GM20000 (cell line): ENCODE results near the gene PGS1.
"Not testable (repeated sequence)": the region's sequence is repeated elsewhere in the genome, so short reads cannot be mapped to it uniquely, and the experiment has no call there.

Experiments used
- DNase-seq: peaks from one replicate; pipeline ENCODE4 v3.0.0; 2012; ENCODE audit warnings: low spot score
- TF ChIP-seq, protein P1 (sequence below): IDR thresholded peaks from 2 replicates; pipeline ENCODE4 v1.5.1; 2012; ENCODE audit warnings: mild to moderate bottlenecking, control low read depth; ENCODE audit errors: extremely low read depth, missing control alignments

PGS1 gene, protein sequence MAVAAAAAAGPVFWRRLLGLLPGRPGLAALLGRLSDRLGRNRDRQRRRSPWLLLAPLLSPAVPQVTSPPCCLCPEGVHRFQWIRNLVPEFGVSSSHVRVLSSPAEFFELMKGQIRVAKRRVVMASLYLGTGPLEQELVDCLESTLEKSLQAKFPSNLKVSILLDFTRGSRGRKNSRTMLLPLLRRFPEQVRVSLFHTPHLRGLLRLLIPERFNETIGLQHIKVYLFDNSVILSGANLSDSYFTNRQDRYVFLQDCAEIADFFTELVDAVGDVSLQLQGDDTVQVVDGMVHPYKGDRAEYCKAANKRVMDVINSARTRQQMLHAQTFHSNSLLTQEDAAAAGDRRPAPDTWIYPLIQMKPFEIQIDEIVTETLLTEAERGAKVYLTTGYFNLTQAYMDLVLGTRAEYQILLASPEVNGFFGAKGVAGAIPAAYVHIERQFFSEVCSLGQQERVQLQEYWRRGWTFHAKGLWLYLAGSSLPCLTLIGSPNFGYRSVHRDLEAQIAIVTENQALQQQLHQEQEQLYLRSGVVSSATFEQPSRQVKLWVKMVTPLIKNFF

DNA sequence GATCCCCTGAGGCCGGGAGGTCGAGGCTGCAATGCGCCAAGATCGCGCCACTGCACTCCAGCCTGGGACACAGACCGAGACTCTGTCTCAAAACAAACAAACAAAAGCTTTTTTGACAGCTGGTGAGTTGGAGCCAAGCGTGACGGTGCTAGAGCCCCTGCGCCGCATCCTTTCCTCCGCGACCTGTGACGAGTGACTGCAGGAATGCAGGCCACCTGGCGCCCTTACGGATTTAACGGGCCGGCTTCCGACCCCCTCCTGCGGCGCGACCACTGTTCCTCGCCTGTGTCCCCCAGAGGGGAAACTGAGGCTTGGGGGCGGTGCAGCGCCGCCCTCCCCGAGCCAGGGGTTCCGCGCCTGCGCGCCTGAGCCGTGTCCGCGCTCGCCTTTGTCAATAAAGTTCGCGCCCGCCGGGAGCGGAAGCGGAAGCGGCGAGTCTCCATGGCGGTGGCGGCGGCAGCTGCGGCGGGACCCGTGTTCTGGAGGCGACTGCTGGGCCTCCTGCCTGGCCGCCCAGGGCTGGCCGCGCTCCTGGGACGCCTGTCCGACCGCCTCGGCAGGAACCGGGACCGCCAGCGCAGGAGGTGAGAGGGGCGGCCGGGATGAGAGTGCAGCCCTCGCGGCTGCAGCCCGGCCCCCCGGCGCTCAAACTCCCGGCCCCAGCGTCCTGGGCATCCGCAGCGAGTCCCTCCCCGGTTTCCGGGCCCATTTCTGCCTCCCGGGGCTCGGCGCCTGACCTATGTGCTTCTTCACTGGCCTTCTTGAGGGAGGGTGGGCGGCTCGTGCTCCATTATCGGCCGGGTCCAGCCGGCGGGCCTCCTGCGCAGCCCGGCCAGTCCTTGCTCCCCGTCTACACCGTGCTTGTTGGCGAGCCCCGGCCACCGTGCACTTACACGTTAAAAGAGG is at the start of gene PGS1:
Gene PGS1, plus strand, starts transcription at position 425 of the 906 bp plus-strand sequence. Its CDS starts 17 bp downstream, at position 442.
- DNase-seq: peak; percentile 88

DNA sequence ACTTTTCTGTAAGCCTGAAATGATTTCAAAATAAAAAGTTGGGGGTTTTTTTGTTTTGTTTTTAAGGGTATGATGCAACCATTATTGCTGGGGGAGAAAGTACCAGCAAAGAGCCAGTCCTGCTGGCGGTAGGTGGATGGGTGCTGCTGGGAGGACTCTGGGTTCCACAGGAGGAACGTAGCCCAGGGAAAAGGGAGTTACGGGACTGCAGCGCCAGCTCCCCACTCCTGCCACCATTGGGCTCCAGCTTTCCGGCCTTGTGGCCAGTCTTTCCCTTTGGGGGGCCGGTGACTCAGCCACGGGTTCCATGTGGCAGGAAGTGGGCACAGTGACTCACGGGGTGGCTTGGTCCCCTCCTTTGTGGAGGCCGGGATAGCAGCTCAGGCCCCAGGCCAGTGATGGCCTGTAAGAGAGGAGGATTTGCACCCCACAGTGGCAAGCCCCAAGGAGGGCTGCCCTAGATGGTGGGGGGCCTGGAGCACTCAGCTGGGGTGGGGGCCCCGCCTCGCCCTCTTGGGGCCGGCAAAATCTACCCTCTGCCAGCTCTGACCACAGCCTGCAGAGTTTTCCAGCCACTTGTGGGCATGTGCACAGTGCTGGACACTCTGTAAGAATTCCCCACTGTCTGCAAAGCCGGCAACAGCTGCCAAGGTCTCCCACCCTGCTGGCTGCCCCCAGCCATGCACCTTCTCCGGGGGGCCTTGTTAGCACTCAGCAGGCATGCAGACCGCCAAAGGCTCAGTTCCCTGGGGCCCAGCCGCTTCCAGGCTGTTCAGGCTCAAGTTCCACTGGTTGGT is 49.0 kb upstream of the PGS1 start:
- TF ChIP-seq, protein P1, sequence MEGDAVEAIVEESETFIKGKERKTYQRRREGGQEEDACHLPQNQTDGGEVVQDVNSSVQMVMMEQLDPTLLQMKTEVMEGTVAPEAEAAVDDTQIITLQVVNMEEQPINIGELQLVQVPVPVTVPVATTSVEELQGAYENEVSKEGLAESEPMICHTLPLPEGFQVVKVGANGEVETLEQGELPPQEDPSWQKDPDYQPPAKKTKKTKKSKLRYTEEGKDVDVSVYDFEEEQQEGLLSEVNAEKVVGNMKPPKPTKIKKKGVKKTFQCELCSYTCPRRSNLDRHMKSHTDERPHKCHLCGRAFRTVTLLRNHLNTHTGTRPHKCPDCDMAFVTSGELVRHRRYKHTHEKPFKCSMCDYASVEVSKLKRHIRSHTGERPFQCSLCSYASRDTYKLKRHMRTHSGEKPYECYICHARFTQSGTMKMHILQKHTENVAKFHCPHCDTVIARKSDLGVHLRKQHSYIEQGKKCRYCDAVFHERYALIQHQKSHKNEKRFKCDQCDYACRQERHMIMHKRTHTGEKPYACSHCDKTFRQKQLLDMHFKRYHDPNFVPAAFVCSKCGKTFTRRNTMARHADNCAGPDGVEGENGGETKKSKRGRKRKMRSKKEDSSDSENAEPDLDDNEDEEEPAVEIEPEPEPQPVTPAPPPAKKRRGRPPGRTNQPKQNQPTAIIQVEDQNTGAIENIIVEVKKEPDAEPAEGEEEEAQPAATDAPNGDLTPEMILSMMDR: no peak
- no peak for DNase-seq

More for the DNA sequence above, at the start of gene PGS1:
- TF ChIP-seq, protein P1: no peak

DNA sequence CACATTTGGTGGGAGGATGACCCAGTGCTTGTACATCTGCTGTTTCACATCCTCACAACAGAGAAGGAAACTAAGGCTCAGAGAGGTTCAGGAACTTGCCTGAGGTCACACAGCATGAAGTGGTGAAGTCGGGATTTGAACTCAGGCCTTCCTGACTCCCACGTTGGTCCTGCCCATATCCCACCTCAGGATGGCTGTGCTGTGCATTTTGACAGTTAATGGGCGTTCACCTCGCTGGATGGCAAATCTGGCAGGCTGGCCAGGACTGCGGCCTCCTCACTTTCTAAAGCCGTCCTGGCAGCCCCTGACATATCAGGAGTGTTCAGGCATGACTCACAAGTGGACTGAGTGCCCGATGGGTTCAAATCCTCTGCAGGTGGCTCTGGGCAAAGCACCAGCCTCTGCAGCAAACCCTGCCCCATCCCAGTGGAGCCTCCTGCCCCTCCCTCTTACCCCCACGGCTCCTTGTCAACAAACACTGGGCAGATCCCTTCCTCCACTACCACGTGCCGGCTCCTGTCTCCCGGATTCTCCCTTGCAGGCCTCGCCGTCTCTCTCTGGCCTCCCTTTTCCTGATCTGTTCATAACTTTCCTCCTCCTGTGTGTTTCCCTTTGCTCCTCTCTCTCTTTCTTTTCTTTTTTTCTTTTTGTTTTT is 47.8 kb upstream of the PGS1 start:
- TF ChIP-seq, protein P1: no peak
- DNase-seq: no peak

DNA sequence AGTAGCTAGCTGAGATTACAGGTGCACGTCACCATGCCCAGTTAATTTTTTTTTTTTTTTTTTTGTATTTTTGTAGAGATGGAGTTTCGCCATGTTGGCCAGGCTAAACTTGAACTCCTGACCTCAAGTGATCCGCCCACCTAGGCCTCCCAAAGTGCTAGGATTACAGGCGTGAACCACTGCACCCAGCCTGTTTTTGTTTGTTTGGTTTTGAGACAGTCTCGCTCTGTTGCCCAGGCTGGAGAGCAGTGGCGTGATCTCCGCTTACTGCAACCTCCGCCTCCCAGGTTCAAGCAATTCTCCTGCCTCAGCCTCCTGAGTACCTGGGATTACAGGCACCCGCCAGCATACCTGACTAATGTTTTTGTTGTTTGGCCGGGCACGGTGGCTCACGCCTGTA is 47.1 kb upstream of the PGS1 start:
- DNase-seq: not testable (repeated sequence)

DNA sequence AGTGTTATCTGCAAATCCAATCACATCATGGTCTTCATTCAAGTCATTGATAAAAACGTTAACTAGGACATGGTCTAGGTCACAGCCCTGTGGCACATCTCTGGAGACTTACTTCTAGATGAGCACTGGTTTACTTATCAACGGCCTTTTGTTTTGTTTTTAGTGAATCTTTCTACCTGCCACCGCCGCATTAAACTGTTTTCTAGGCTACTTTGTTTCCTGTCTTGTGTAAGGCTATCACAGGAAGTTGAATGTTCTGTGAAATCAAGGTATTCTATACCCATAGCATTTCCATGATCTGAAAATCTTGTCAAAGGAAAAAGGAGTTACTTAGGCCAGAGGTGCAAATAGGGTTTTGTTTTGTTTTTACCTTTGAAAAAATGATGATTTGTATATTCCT is 45.5 kb upstream of the PGS1 start:
- TF ChIP-seq, protein P1: no peak
- DNase-seq: no peak

DNA sequence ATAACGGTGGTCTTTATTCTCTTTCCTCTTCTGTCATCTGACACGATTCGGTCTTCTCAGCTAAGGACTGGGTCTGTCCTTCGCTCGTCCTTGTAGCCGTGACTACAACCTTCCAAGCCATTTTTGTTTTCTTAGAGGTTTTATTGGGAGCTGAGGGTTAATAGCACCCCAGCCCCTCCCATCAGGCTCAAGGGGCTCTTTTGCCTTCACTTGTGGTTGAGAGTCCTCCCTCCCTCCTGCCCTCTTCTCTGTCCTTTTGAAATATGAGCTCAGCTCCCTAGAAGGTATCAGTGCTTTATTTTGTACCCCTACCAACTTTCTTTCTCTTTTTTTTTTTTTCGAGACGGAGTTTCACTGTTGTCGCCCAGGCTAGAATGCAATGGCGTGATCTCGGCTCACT is 43.2 kb upstream of the PGS1 start:
- TF ChIP-seq, protein P1: no peak
- no peak for DNase-seq
